ENCODE data around the gene FUCA1.
"Not testable (repeated sequence)": the region's sequence is repeated elsewhere in the genome, so short reads cannot be mapped to it uniquely, and the experiment has no call there.

DNA sequence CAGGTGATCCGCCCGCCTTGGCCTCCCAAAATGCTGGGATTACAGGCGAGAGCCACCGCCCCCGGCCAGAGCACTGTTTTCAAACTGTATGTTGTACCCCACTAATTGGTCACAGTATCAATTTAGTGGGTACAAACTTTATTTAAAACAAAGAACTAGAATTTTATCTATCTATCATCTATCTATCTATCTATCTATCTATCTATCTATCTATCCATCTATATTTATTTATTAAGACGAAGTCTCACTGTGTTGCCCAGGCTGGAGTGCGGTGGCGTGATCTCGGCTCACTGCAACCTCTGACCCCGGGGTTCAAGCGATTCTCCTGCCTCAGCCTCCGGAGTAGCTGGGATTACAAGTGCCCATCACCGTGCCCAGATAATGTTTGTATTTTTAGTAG is 41.5 kb downstream of the FUCA1 start:
- not testable (repeated sequence) for TF ChIP-seq CTCF, EP300, POLR2A, POLR2AphosphoS5 (IDR thresholded peaks at IDR 0.05)

All from gastroesophageal sphincter (tissue), 3 donors.